ENCODE data around the gene VDR.

VDR gene

GRCh38 chr12:47795121-47795813, 109.5 kb downstream of the VDR start:
- TF ChIP-seq CTCF (IDR thresholded peaks at IDR 0.05; ENCODE audit: low read depth, low read length), result no peak
- no peak for DNase-seq (ENCODE audit: extremely low read depth, low read depth)

GRCh38 chr12:47794679-47795078, 110.1 kb downstream of the VDR start:
- no peak for TF ChIP-seq CTCF (IDR thresholded peaks at IDR 0.05; ENCODE audit: low read depth, low read length)

GRCh38 chr12:47793015-47793681, 111.6 kb downstream of the VDR start:
- DNase-seq (ENCODE audit: extremely low read depth, low read depth), result no peak
- no peak for TF ChIP-seq CTCF (IDR thresholded peaks at IDR 0.05; ENCODE audit: low read depth, low read length)

More at GRCh38 chr12:47794679-47795078, 110.1 kb downstream of the VDR start:
- DNase-seq (ENCODE audit: extremely low read depth, low read depth), result no peak

- no peak for TF ChIP-seq CTCF (IDR thresholded peaks at IDR 0.05; ENCODE audit: low read depth, low read length)
- no peak for DNase-seq (ENCODE audit: extremely low read depth, low read depth)
Measured at GRCh38 chr12:47791874-47792273, 112.9 kb downstream of the VDR start.

All from AG09319 (cell line).